GM21447 (cell line): ENCODE data around the gene TSPYL1.

Experiments used
- ATAC-seq: cut with Tn5 transposase; IDR thresholded peaks from one replicate; pipeline ENCODE4 v1.9.1; 2021; ENCODE audit not compliant: unreplicated experiment

TSPYL1 gene

GRCh38 chr6:116265041-116265829 lies 14.5 kb downstream of the TSPYL1 start:
- no peak for ATAC-seq

- no peak for ATAC-seq
Observed at GRCh38 chr6:116263353-116263752, 16.4 kb downstream of the TSPYL1 start.

GRCh38 chr6:116258520-116258919 lies 21.2 kb downstream of the TSPYL1 start:
- ATAC-seq, result no peak

GRCh38 chr6:116256694-116257093 lies 23.0 kb downstream of the TSPYL1 start:
- ATAC-seq, result no peak

GRCh38 chr6:116255246-116255800 lies 24.4 kb downstream of the TSPYL1 start:
- no peak for ATAC-seq

- peak; percentile 31 for ATAC-seq
Observed at GRCh38 chr6:116254297-116255056, 25.3 kb downstream of the TSPYL1 start.

GRCh38 chr6:116253505-116254296 lies 26.0 kb downstream of the TSPYL1 start, which contains the start of gene TSPYL4:
TSS of gene TSPYL4 (minus strand) at chr6:116254075. CDS start at chr6:116254008, 67 bp downstream.
- peak; percentile 99 for ATAC-seq

- ATAC-seq, result no peak
Observed at GRCh38 chr6:116253188-116253504, 26.6 kb downstream of the TSPYL1 start.

GRCh38 chr6:116251568-116252384 lies 28.0 kb downstream of the TSPYL1 start:
- ATAC-seq, result no peak

- ATAC-seq, result no peak
Observed at GRCh38 chr6:116248577-116248976, 31.2 kb downstream of the TSPYL1 start.

- ATAC-seq, result no peak
Observed at GRCh38 chr6:116247285-116247684, 32.4 kb downstream of the TSPYL1 start.

- no peak for ATAC-seq
Observed at GRCh38 chr6:116246089-116246488, 33.6 kb downstream of the TSPYL1 start.

- no peak for ATAC-seq
Observed at GRCh38 chr6:116244284-116244683, 35.4 kb downstream of the TSPYL1 start.

GRCh38 chr6:116239856-116240255 lies 39.9 kb downstream of the TSPYL1 start:
- no peak for ATAC-seq

GRCh38 chr6:116239256-116239655 lies 40.5 kb downstream of the TSPYL1 start:
- ATAC-seq, result no peak

- no peak for ATAC-seq
Observed at GRCh38 chr6:116238083-116238482, 41.6 kb downstream of the TSPYL1 start.

GRCh38 chr6:116234689-116235088 lies 45.0 kb downstream of the TSPYL1 start:
- ATAC-seq, result no peak

- ATAC-seq, result no peak
Observed at GRCh38 chr6:116229287-116229913, 50.3 kb downstream of the TSPYL1 start.
